MM.1S (cell line): Measurements from ENCODE around the gene BIRC6.

Source experiments
- DNase-seq: peaks from one replicate; pipeline ENCODE4 v3.0.0-alpha.2; 2015
- H2AFZ ChIP-seq: fragments of 300-600 bp; sonication (generic); 2 replicates; pipeline ENCODE4 v1.6.0; 2016; ENCODE audit warnings: antibody characterized with exemption, low read length
- H3F3A ChIP-seq: fragments of 300-600 bp; sonication (generic); 2 replicates; pipeline ENCODE4 v1.6.1; 2016; ENCODE audit warnings: mild to moderate bottlenecking, antibody characterized with exemption, low read length, moderate library complexity, mixed read lengths; ENCODE audit not compliant: insufficient read depth
- H3K27ac ChIP-seq: fragments of 300-600 bp; sonication (generic); 2 replicates; pipeline ENCODE4 v1.5.1; 2016; ENCODE audit warnings: mild to moderate bottlenecking, low read length
- H3K27me3 ChIP-seq: fragments of 300-600 bp; sonication (generic); replicated peaks from 2 replicates; pipeline ENCODE4 v1.6.0; 2016; ENCODE audit warnings: low read length; ENCODE audit not compliant: insufficient read depth
- H3K36me3 ChIP-seq: fragments of 300-600 bp; sonication (generic); replicated peaks from 2 replicates; pipeline ENCODE4 v1.6.1; 2016; ENCODE audit warnings: mild to moderate bottlenecking, low read length, mixed read lengths; ENCODE audit not compliant: insufficient read depth
- H3K4me1 ChIP-seq: fragments of 300-600 bp; sonication (generic); 2 replicates; pipeline ENCODE4 v1.6.1; 2016; ENCODE audit warnings: low read length, mixed read lengths
- H3K4me2 ChIP-seq: fragments of 300-600 bp; sonication (generic); 2 replicates; pipeline ENCODE4 v1.6.0; 2016; ENCODE audit warnings: low read depth, low read length
- H3K4me3 ChIP-seq: fragments of 300-600 bp; sonication (generic); 2 replicates; pipeline ENCODE4 v1.5.1; 2016; ENCODE audit warnings: low read length, mixed read lengths
- H3K79me2 ChIP-seq: fragments of 300-600 bp; sonication (generic); 2 replicates; pipeline ENCODE4 v1.6.1; 2016; ENCODE audit warnings: mixed run types, low read length, mixed read lengths
- H3K9ac ChIP-seq: fragments of 300-600 bp; sonication (generic); 2 replicates; pipeline ENCODE4 v1.6.1; 2016; ENCODE audit warnings: low read length, mixed read lengths
- H3K9me2 ChIP-seq: fragments of 300-600 bp; sonication (generic); replicated peaks from 2 replicates; pipeline ENCODE4 v1.6.1; 2016; ENCODE audit warnings: mild to moderate bottlenecking, low read length, mixed read lengths; ENCODE audit not compliant: insufficient read depth
- H3K9me3 ChIP-seq: fragments of 300-600 bp; sonication (generic); replicated peaks from 2 replicates; pipeline ENCODE4 v1.6.1; 2016; ENCODE audit warnings: mild to moderate bottlenecking, low read length, mixed read lengths; ENCODE audit not compliant: insufficient read depth
- H4K20me1 ChIP-seq: fragments of 300-600 bp; sonication (generic); 2 replicates; pipeline ENCODE4 v1.6.1; 2016; ENCODE audit warnings: mild to moderate bottlenecking, low read length, moderate library complexity, mixed read lengths; ENCODE audit not compliant: insufficient read depth
- EZH2 ChIP-seq: fragments of 300-600 bp; sonication (generic); optimal IDR thresholded peaks from 2 replicates; pipeline ENCODE3; 2017; ENCODE audit warnings: low read depth, mild to moderate bottlenecking, antibody characterized with exemption, low read length, mixed read lengths
- EZH2phosphoT487 ChIP-seq: fragments of 300-600 bp; sonication (generic); IDR thresholded peaks from 2 replicates; pipeline ENCODE4 v1.6.1; 2018; ENCODE audit warnings: antibody characterized with exemption, low read length
- TF ChIP-seq, protein P1 (sequence below): fragments of 300-600 bp; sonication (generic); IDR thresholded peaks from 2 replicates; pipeline ENCODE4 v1.5.1; 2016; ENCODE audit warnings: antibody characterized with exemption, low read length, mixed read lengths

Gene BIRC6

GRCh38 chr2:32430804-32431203, 74.0 kb downstream of the BIRC6 start:
- no peak overlapping the region for H3K27ac ChIP-seq
- H3K4me1 ChIP-seq, result no peaks in the 10 kb centered on the region
- H3K9ac ChIP-seq, result no peak overlapping the region
- H3K36me3 ChIP-seq, result peaks cover 10% of the 10 kb centered on the region
- H3K4me3 ChIP-seq, result no peak overlapping the region
- peaks cover 48% of the 10 kb centered on the region for H3K79me2 ChIP-seq
- H3K9me2 ChIP-seq, result no peaks in the 10 kb centered on the region
- H4K20me1 ChIP-seq, result 0 out of 2 replicates have a peak, but pooled peaks cover 3% of the 10 kb centered on the region
- no peaks in the 10 kb centered on the region for H3F3A ChIP-seq
- H2AFZ ChIP-seq, result no peak overlapping the region
- DNase-seq, result no peak
- no peak for TF ChIP-seq EZH2
- TF ChIP-seq, protein P1, sequence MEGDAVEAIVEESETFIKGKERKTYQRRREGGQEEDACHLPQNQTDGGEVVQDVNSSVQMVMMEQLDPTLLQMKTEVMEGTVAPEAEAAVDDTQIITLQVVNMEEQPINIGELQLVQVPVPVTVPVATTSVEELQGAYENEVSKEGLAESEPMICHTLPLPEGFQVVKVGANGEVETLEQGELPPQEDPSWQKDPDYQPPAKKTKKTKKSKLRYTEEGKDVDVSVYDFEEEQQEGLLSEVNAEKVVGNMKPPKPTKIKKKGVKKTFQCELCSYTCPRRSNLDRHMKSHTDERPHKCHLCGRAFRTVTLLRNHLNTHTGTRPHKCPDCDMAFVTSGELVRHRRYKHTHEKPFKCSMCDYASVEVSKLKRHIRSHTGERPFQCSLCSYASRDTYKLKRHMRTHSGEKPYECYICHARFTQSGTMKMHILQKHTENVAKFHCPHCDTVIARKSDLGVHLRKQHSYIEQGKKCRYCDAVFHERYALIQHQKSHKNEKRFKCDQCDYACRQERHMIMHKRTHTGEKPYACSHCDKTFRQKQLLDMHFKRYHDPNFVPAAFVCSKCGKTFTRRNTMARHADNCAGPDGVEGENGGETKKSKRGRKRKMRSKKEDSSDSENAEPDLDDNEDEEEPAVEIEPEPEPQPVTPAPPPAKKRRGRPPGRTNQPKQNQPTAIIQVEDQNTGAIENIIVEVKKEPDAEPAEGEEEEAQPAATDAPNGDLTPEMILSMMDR, result no peak
- no peak for TF ChIP-seq EZH2phosphoT487
- no peaks in the 10 kb centered on the region for H3K9me3 ChIP-seq
- no peaks in the 10 kb centered on the region for H3K27me3 ChIP-seq
- no peak overlapping the region for H3K4me2 ChIP-seq

DNA sequence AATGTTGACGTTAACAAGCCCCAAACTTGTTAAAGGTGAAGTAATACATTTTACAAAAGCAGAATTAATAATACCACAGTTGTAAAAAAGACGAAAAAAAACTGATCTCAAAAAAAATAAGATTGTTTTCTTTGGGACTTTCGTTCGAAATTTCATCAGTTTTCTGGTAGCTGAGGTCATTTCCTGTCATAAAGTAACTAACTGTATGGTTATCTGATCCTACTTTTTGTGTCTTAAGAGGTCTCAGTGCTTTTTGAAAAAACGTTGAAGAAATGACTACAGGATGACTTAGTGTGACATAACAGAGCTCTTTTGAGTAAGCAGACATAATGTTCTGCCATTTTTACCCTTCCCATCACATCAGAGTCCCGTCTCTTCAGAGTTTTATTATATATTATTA, 79.3 kb downstream of the BIRC6 start:
- Histone ChIP-seq H3K9me3 (no peaks in the 10 kb centered on the region), H3K9me2 (no peaks in the 10 kb centered on the region), H3K27me3 (no peaks in the 10 kb centered on the region), H2AFZ (no peak overlapping the region), H3F3A (no peaks in the 10 kb centered on the region), H3K9ac (no peak overlapping the region), H3K79me2 (peaks cover 16% of the 10 kb centered on the region), H3K4me3 (no peak overlapping the region), H3K36me3 (peaks cover 22% of the 10 kb centered on the region), H3K4me2 (no peak overlapping the region), H3K27ac (no peak overlapping the region), H4K20me1 (0 out of 2 replicates have a peak, but pooled peaks cover 3% of the 10 kb centered on the region), H3K4me1 (no peaks in the 10 kb centered on the region)
- TF ChIP-seq, protein P1, result no peak
- TF ChIP-seq EZH2, result no peak
- TF ChIP-seq EZH2phosphoT487, result no peak
- no peak for DNase-seq

- H3K9me2 ChIP-seq, result no peaks in the 10 kb centered on the region
- H3K79me2 ChIP-seq, result no peaks in the 10 kb centered on the region
- H3K4me1 ChIP-seq, result no peaks in the 10 kb centered on the region
- no peak overlapping the region for H3K27ac ChIP-seq
- no peak for DNase-seq
- no peaks in the 10 kb centered on the region for H3K27me3 ChIP-seq
- peaks cover 2% of the 10 kb centered on the region; the same call in 1 of the 2 replicates for H3F3A ChIP-seq
- TF ChIP-seq, protein P1, result no peak
- no peak for TF ChIP-seq EZH2
- TF ChIP-seq EZH2phosphoT487, result no peak
- no peak overlapping the region for H3K4me3 ChIP-seq
- H4K20me1 ChIP-seq, result no peaks in the 10 kb centered on the region
- H3K9ac ChIP-seq, result no peak overlapping the region
- H3K4me2 ChIP-seq, result no peak overlapping the region
- H3K9me3 ChIP-seq, result no peaks in the 10 kb centered on the region
- H2AFZ ChIP-seq, result no peak overlapping the region
- H3K36me3 ChIP-seq, result peaks cover 25% of the 10 kb centered on the region
Measured at GRCh38 chr2:32442020-32442467, 85.2 kb downstream of the BIRC6 start.
